CD4-positive, alpha-beta T cell treated with Interleukin-15 for 4 hours (primary cell): ENCODE measurements around the gene RASAL3.
"Not testable (repeated sequence)": the region's sequence is repeated elsewhere in the genome, so short reads cannot be mapped to it uniquely, and the experiment has no call there.

Experiments used
- DNase-seq: peaks from one replicate; pipeline ENCODE4 v3.0.0-alpha.2; 2020; ENCODE audit warnings: low spot score

RASAL3 gene

GRCh38 chr19:15419413-15420025 is 44.8 kb downstream of the RASAL3 start:
- no peak for DNase-seq

GRCh38 chr19:15418579-15419412 is 45.5 kb downstream of the RASAL3 start, which contains the start of gene AKAP8L:
Gene AKAP8L (minus strand): TSS chr19:15418988. CDS start chr19:15418923, 65 bp downstream.
- DNase-seq = peak; percentile 100

GRCh38 chr19:15418231-15418578 is 46.1 kb downstream of the RASAL3 start:
- DNase-seq = no peak

- no peak for DNase-seq
These were observed 46.6 kb downstream of the RASAL3 start for GRCh38 chr19:15417699-15418098.

GRCh38 chr19:15412832-15413231 is 51.5 kb downstream of the RASAL3 start:
- DNase-seq = no peak

GRCh38 chr19:15411351-15411750 is 53.0 kb downstream of the RASAL3 start:
- DNase-seq = not testable (repeated sequence)

GRCh38 chr19:15404780-15405211 is 59.5 kb downstream of the RASAL3 start:
- DNase-seq = no peak

- DNase-seq = no peak
These were observed 60.1 kb downstream of the RASAL3 start for GRCh38 chr19:15404097-15404779.

- no peak for DNase-seq
These were observed 61.2 kb downstream of the RASAL3 start for GRCh38 chr19:15403151-15403531.

- no peak for DNase-seq
These were observed 61.8 kb downstream of the RASAL3 start for GRCh38 chr19:15402411-15403150.
